Measurements from ENCODE around the gene TEPSIN.
"Not testable (repeated sequence)": the region's sequence is repeated elsewhere in the genome, so short reads cannot be mapped to it uniquely, and the experiment has no call there.

Gene TEPSIN

GRCh38 chr17:81230043-81230820, 8.6 kb downstream of the TEPSIN start:
- H3K27me3 ChIP-seq (ENCODE audit: control insufficient read depth, insufficient read depth, low read length), result no peaks in the 10 kb centered on the region
- no peaks in the 10 kb centered on the region for H3K9me3 ChIP-seq (ENCODE audit: control insufficient read depth, low read length)
- H3K9ac ChIP-seq (ENCODE audit: low read length), result no peak overlapping the region
- no peaks in the 10 kb centered on the region for H3K36me3 ChIP-seq (ENCODE audit: control insufficient read depth, insufficient read depth, low read length)
- H3K4me3 ChIP-seq (ENCODE audit: low read length), result no peak overlapping the region
- no peaks in the 10 kb centered on the region for H3K4me1 ChIP-seq (ENCODE audit: control insufficient read depth, insufficient read depth, low read length)

GRCh38 chr17:81229666-81229920, 9.3 kb downstream of the TEPSIN start:
- H3K9ac ChIP-seq (ENCODE audit: low read length), result no peak overlapping the region
- no peaks in the 10 kb centered on the region for H3K4me1 ChIP-seq (ENCODE audit: control insufficient read depth, insufficient read depth, low read length)
- no peak overlapping the region for H3K4me3 ChIP-seq (ENCODE audit: low read length)
- no peaks in the 10 kb centered on the region for H3K27me3 ChIP-seq (ENCODE audit: control insufficient read depth, insufficient read depth, low read length)
- H3K9me3 ChIP-seq (ENCODE audit: control insufficient read depth, low read length), result no peaks in the 10 kb centered on the region
- H3K36me3 ChIP-seq (ENCODE audit: control insufficient read depth, insufficient read depth, low read length), result no peaks in the 10 kb centered on the region

GRCh38 chr17:81228834-81229665, 9.8 kb downstream of the TEPSIN start:
- Histone ChIP-seq H3K27me3 (ENCODE audit: control insufficient read depth, insufficient read depth, low read length) (no peaks in the 10 kb centered on the region), H3K9ac (ENCODE audit: low read length) (no peak overlapping the region), H3K9me3 (ENCODE audit: control insufficient read depth, low read length) (no peaks in the 10 kb centered on the region), H3K4me3 (ENCODE audit: low read length) (no peak overlapping the region), H3K36me3 (ENCODE audit: control insufficient read depth, insufficient read depth, low read length) (no peaks in the 10 kb centered on the region), H3K4me1 (ENCODE audit: control insufficient read depth, insufficient read depth, low read length) (no peaks in the 10 kb centered on the region)

GRCh38 chr17:81228420-81228819, 10.4 kb downstream of the TEPSIN start:
- Histone ChIP-seq H3K27me3 (ENCODE audit: control insufficient read depth, insufficient read depth, low read length) (peaks cover 5% of the 10 kb centered on the region), H3K4me1 (ENCODE audit: control insufficient read depth, insufficient read depth, low read length) (peaks cover 4% of the 10 kb centered on the region), H3K9ac (ENCODE audit: low read length) (no peak overlapping the region), H3K4me3 (ENCODE audit: low read length) (no peak overlapping the region), H3K36me3 (ENCODE audit: control insufficient read depth, insufficient read depth, low read length) (no peaks in the 10 kb centered on the region), H3K9me3 (ENCODE audit: control insufficient read depth, low read length) (no peaks in the 10 kb centered on the region)

- H3K27me3 ChIP-seq (ENCODE audit: control insufficient read depth, insufficient read depth, low read length); H3K4me1 ChIP-seq (ENCODE audit: control insufficient read depth, insufficient read depth, low read length); H3K36me3 ChIP-seq (ENCODE audit: control insufficient read depth, insufficient read depth, low read length); H3K4me3 ChIP-seq (ENCODE audit: low read length); H3K9ac ChIP-seq (ENCODE audit: low read length); H3K9me3 ChIP-seq (ENCODE audit: control insufficient read depth, low read length): not testable (repeated sequence)
Measured at GRCh38 chr17:81227630-81228029, 11.2 kb downstream of the TEPSIN start.

GRCh38 chr17:81223762-81224130, 15.1 kb downstream of the TEPSIN start:
- Histone ChIP-seq H3K4me1 (ENCODE audit: control insufficient read depth, insufficient read depth, low read length) (peaks cover 17% of the 10 kb centered on the region), H3K9ac (ENCODE audit: low read length) (no peak overlapping the region)

GRCh38 chr17:81222906-81223761, 15.7 kb downstream of the TEPSIN start, which contains the start of gene CEP131:
CEP131 (minus strand) TSS chr17:81222965; CDS start chr17:81220056, 2,909 bp downstream.
- no peaks in the 10 kb centered on the region for H3K36me3 ChIP-seq (ENCODE audit: control insufficient read depth, insufficient read depth, low read length)
- H3K9ac ChIP-seq (ENCODE audit: low read length), result peak within 1 kb of the TSS; percentile 55
- peak within 1 kb of the TSS; percentile 60 for H3K4me3 ChIP-seq (ENCODE audit: low read length)
- no peaks in the 10 kb centered on the region for H3K9me3 ChIP-seq (ENCODE audit: control insufficient read depth, low read length)
- H3K27me3 ChIP-seq (ENCODE audit: control insufficient read depth, insufficient read depth, low read length), result peaks cover 5% of the 10 kb centered on the region
- peaks cover 17% of the 10 kb centered on the region for H3K4me1 ChIP-seq (ENCODE audit: control insufficient read depth, insufficient read depth, low read length)

More at GRCh38 chr17:81223762-81224130, 15.1 kb downstream of the TEPSIN start:
- no peaks in the 10 kb centered on the region for H3K9me3 ChIP-seq (ENCODE audit: control insufficient read depth, low read length)
- H3K27me3 ChIP-seq (ENCODE audit: control insufficient read depth, insufficient read depth, low read length), result peaks cover 5% of the 10 kb centered on the region
- H3K36me3 ChIP-seq (ENCODE audit: control insufficient read depth, insufficient read depth, low read length), result no peaks in the 10 kb centered on the region
- H3K4me3 ChIP-seq (ENCODE audit: low read length), result no peak overlapping the region

- Histone ChIP-seq H3K9me3 (ENCODE audit: control insufficient read depth, low read length) (no peaks in the 10 kb centered on the region), H3K4me3 (ENCODE audit: low read length) (peak overlapping the region; percentile 60), H3K4me1 (ENCODE audit: control insufficient read depth, insufficient read depth, low read length) (peaks cover 17% of the 10 kb centered on the region), H3K9ac (ENCODE audit: low read length) (peak overlapping the region; percentile 55), H3K27me3 (ENCODE audit: control insufficient read depth, insufficient read depth, low read length) (peaks cover 5% of the 10 kb centered on the region), H3K36me3 (ENCODE audit: control insufficient read depth, insufficient read depth, low read length) (no peaks in the 10 kb centered on the region)
Measured at GRCh38 chr17:81222620-81222905, 16.3 kb downstream of the TEPSIN start.

GRCh38 chr17:81221842-81222619, 16.8 kb downstream of the TEPSIN start:
- Histone ChIP-seq H3K4me1 (ENCODE audit: control insufficient read depth, insufficient read depth, low read length) (peaks cover 17% of the 10 kb centered on the region), H3K4me3 (ENCODE audit: low read length) (peak overlapping the region; percentile 60), H3K27me3 (ENCODE audit: control insufficient read depth, insufficient read depth, low read length) (peaks cover 5% of the 10 kb centered on the region), H3K36me3 (ENCODE audit: control insufficient read depth, insufficient read depth, low read length) (no peaks in the 10 kb centered on the region), H3K9ac (ENCODE audit: low read length) (peak overlapping the region; percentile 55), H3K9me3 (ENCODE audit: control insufficient read depth, low read length) (no peaks in the 10 kb centered on the region)

- no peaks in the 10 kb centered on the region for H3K36me3 ChIP-seq (ENCODE audit: control insufficient read depth, insufficient read depth, low read length)
- H3K4me1 ChIP-seq (ENCODE audit: control insufficient read depth, insufficient read depth, low read length), result peaks cover 17% of the 10 kb centered on the region
- H3K27me3 ChIP-seq (ENCODE audit: control insufficient read depth, insufficient read depth, low read length), result peaks cover 5% of the 10 kb centered on the region
- H3K4me3 ChIP-seq (ENCODE audit: low read length), result peak overlapping the region; percentile 60
- no peak overlapping the region for H3K9ac ChIP-seq (ENCODE audit: low read length)
- H3K9me3 ChIP-seq (ENCODE audit: control insufficient read depth, low read length), result no peaks in the 10 kb centered on the region
Measured at GRCh38 chr17:81221371-81221841, 17.4 kb downstream of the TEPSIN start.

GRCh38 chr17:81219476-81220180, 19.2 kb downstream of the TEPSIN start:
- Histone ChIP-seq H3K9ac (ENCODE audit: low read length) (no peak overlapping the region), H3K27me3 (ENCODE audit: control insufficient read depth, insufficient read depth, low read length) (peaks cover 5% of the 10 kb centered on the region), H3K36me3 (ENCODE audit: control insufficient read depth, insufficient read depth, low read length) (no peaks in the 10 kb centered on the region), H3K9me3 (ENCODE audit: control insufficient read depth, low read length) (no peaks in the 10 kb centered on the region), H3K4me1 (ENCODE audit: control insufficient read depth, insufficient read depth, low read length) (peaks cover 17% of the 10 kb centered on the region), H3K4me3 (ENCODE audit: low read length) (no peak overlapping the region)
